Endothelial cell of umbilical vein (primary cell): Measurements from ENCODE around the gene ZRSR2. TPM values are rescaled to one million over a fixed set of nuclear protein-coding genes. Genes with fewer than 3 reads are reported as not detected.

ENCODE experiments used
- BruUV-seq: library from RNA; stranded (reverse); fragments of 400-500 nt; replicated peaks from 2 replicates; lab custom pipeline; 2021; lab: Mats Ljungman, UMichigan
- CTCF ChIA-PET: fragments of 300-600, 350-600 bp; sonication (Branson Sonifier 250); formaldehyde crosslinking; loops from one replicate; lab custom pipeline; 2021; ENCODE audit warnings: antibody characterized with exemption, inconsistent platforms; lab: Charles Lee
- POLR2A ChIA-PET: fragments of 300-600, 350-600 bp; sonication (Branson Sonifier 250); formaldehyde crosslinking; loops from one replicate; lab custom pipeline; 2021; ENCODE audit warnings: antibody characterized with exemption, inconsistent platforms; lab: Charles Lee
- DNase-seq: peaks from one replicate; pipeline ENCODE4 v3.0.0-alpha.2; 2011; ENCODE audit warnings: low read depth, low spot score
- FAIRE-seq: peaks from 2 replicates; lab custom pipeline; 2011; peaks lifted over from hg19 to GRCh38; lab: Jason Lieb, UNC
- H2AFZ ChIP-seq: 2 replicates; pipeline ENCODE4 v1.6.0; 2012; ENCODE audit warnings: low read depth, low read length, control low read depth, inconsistent platforms
- H3K27ac ChIP-seq: 2 replicates; pipeline ENCODE4 v1.5.1; 2011; ENCODE audit warnings: low read depth, mild to moderate bottlenecking, control low read depth, low read length, moderate library complexity; ENCODE audit not compliant: insufficient read depth
- H3K27me3 ChIP-seq, 2 experiments: 2 replicates each; pipeline versions ENCODE4 v1.6.0 to v1.6.1; 2011; ENCODE audit warnings: low read length in 2 of 2, mixed read lengths in 1 of 2; ENCODE audit not compliant: control insufficient read depth in 2 of 2, insufficient read depth in 2 of 2
- H3K36me3 ChIP-seq, 2 experiments: 2 replicates in 1 of 2; 3 replicates in 1 of 2; pipeline ENCODE4 v1.5.1; 2011; ENCODE audit warnings: low read length in 2 of 2, mild to moderate bottlenecking in 1 of 2, moderate library complexity in 1 of 2; ENCODE audit not compliant: control insufficient read depth in 2 of 2, insufficient read depth in 2 of 2; ENCODE audit errors: extremely low read depth in 1 of 2
- H3K4me1 ChIP-seq: 3 replicates; pipeline ENCODE4 v1.5.1; 2011; ENCODE audit warnings: mild to moderate bottlenecking, low read length; ENCODE audit not compliant: control insufficient read depth, insufficient read depth; ENCODE audit errors: extremely low read depth
- H3K4me2 ChIP-seq: 2 replicates; pipeline ENCODE4 v1.6.1; 2011; ENCODE audit warnings: low read length, control low read depth, mixed read lengths; ENCODE audit not compliant: insufficient read depth
- H3K4me3 ChIP-seq, 3 experiments: fragments of 200-600 bp in 1 of 3; sonication (generic), shearing (Covaris generic) in 1 of 3; replicated peaks in 1 of 3; 2 replicates each; pipeline ENCODE4 v1.5.1; 2011 to 2016; ENCODE audit warnings: control low read depth in 3 of 3, low read length in 3 of 3, mild to moderate bottlenecking in 2 of 3, inconsistent platforms in 1 of 3, low read depth in 1 of 3, moderate library complexity in 1 of 3; ENCODE audit not compliant: insufficient read depth in 1 of 3
- H3K79me2 ChIP-seq: 2 replicates; pipeline ENCODE4 v1.6.0; 2012; ENCODE audit warnings: low read length, inconsistent platforms; ENCODE audit not compliant: control insufficient read depth, insufficient read depth
- H3K9ac ChIP-seq: replicated peaks from 2 replicates; pipeline ENCODE3; 2011; ENCODE audit warnings: low read length, control low read depth; ENCODE audit not compliant: insufficient read depth; ENCODE audit errors: extremely low read depth
- H3K9me1 ChIP-seq: replicated peaks from 3 replicates; pipeline ENCODE4 v1.6.0; 2011; ENCODE audit warnings: mild to moderate bottlenecking, low read length; ENCODE audit not compliant: control insufficient read depth, insufficient read depth; ENCODE audit errors: extremely low read depth
- H3K9me3 ChIP-seq: replicated peaks from 2 replicates; pipeline ENCODE4 v1.5.1; 2012; ENCODE audit warnings: low read length, inconsistent platforms; ENCODE audit not compliant: control insufficient read depth, insufficient read depth
- H4K20me1 ChIP-seq: replicated peaks from 2 replicates; pipeline ENCODE3; 2011; ENCODE audit warnings: mild to moderate bottlenecking, low read length; ENCODE audit not compliant: control insufficient read depth, insufficient read depth; ENCODE audit errors: extremely low read depth
- EZH2 ChIP-seq: IDR thresholded peaks from 2 replicates; pipeline ENCODE4 v1.6.1; 2012; ENCODE audit warnings: borderline replicate concordance, low read depth, mild to moderate bottlenecking, moderate library complexity, low read length, inconsistent platforms; ENCODE audit not compliant: severe bottlenecking
- FOS ChIP-seq: IDR thresholded peaks from 2 replicates; pipeline ENCODE4 v1.6.1; 2011; ENCODE audit warnings: mild to moderate bottlenecking, low read length, moderate library complexity, borderline replicate concordance; ENCODE audit not compliant: insufficient read depth
- GATA2 ChIP-seq: IDR thresholded peaks from 2 replicates; pipeline ENCODE4 v1.7.0; 2011; ENCODE audit warnings: low read depth, mild to moderate bottlenecking, moderate library complexity, mixed read lengths, low read length; ENCODE audit not compliant: insufficient read length, insufficient read depth
- JUN ChIP-seq: IDR thresholded peaks from 2 replicates; pipeline ENCODE4 v1.6.1; 2011; ENCODE audit warnings: borderline replicate concordance, low read depth; ENCODE audit not compliant: insufficient read length, insufficient read depth
- MYC ChIP-seq: IDR thresholded peaks from one replicate; pipeline ENCODE4 v1.6.1; 2011; ENCODE audit warnings: mild to moderate bottlenecking, low read depth, low read length
- POLR2A ChIP-seq: IDR thresholded peaks from 2 replicates; pipeline ENCODE4 v1.6.1; 2012; ENCODE audit warnings: low read depth, mild to moderate bottlenecking, control low read depth, low read length
- POLR2AphosphoS5 ChIP-seq: IDR thresholded peaks from 2 replicates; pipeline ENCODE4 v1.6.1; 2012; ENCODE audit warnings: low read depth, mild to moderate bottlenecking, control low read depth, low read length, moderate library complexity; ENCODE audit not compliant: insufficient read depth
- dilution Hi-C: fragments of 300-500 bp; cut with MboI; formaldehyde crosslinking; loops from one replicate; pipeline ENCODE4 v1.15.0; 2019; ENCODE audit warnings: low sequenced_read_pairs; ENCODE audit not compliant: extremely low pct_ligation_motif_present
- intact Hi-C: fragments of 100-400 bp; cut with micrococcal nuclease; formaldehyde crosslinking; loops from one replicate; pipeline ENCODE4 v1.10.0; 2022
- polyA plus RNA-seq, 4 experiments: library from polyadenylated mRNA; depleted of rRNA in 3 of 4; stranded (reverse) in 3 of 4; unstranded in 1 of 4; fragments of >200 nt; gene quantifications; 2 replicates each; pipeline versions ENCODE4 v1.2.1 to v1.2.3, GENCODE V29; 2011 to 2012; ENCODE audit warnings: missing spikeins in 1 of 4
- total RNA-seq: library from RNA; stranded (reverse); gene quantifications from 2 replicates; pipeline ENCODE4 v1.2.3, GENCODE V29; 2021
- TF ChIP-seq, protein P1 (sequence below): IDR thresholded peaks from 2 replicates; pipeline ENCODE4 v1.6.1; 2011; ENCODE audit not compliant: insufficient read depth, insufficient read length
- TF ChIP-seq, protein P2 (sequence below), 2 donors: IDR thresholded peaks; 1 replicate in 1 of 2; 2 replicates in 1 of 2; pipeline ENCODE4 v1.5.1; 2011; ENCODE audit warnings: low read length in 2 of 2, mild to moderate bottlenecking in 2 of 2, moderate library complexity in 2 of 2, control low read depth in 1 of 2, inconsistent platforms in 1 of 2, low read depth in 1 of 2; ENCODE audit not compliant: insufficient read depth in 1 of 2; ENCODE audit errors: extremely low read depth in 1 of 2

ZRSR2 gene
- total and polyA plus RNA-seq, 2 donors (not counting 3 experiments of a cell fraction or from before 2014, with no cell fraction given) = 3.3 to 8.1 TPM

DNA sequence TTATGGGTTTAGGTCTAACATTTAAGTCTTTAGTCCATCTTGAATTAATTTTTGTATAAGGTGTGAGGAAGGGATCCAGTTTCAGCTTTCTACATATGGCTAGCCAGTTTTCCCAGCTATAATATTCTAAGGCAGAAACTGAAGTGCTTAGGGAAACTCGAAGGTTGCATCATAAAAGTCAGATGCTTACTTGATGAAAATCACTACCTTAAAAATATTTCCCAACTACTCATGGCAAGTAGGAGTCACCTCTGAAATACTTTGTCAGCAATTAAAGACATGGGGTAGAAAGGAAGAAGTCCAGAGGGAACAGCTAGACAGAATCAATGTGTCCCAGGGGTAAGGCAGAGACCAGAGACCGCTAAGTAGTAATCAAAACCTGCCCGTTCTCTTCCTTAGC, 70.6 kb downstream of the ZRSR2 start:
- H3K79me2 ChIP-seq = no peaks in the 10 kb centered on the region
- TF ChIP-seq POLR2A = no peak
- TF ChIP-seq, protein P1, sequence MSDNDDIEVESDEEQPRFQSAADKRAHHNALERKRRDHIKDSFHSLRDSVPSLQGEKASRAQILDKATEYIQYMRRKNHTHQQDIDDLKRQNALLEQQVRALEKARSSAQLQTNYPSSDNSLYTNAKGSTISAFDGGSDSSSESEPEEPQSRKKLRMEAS = no peak
- TF ChIP-seq GATA2 = no peak
- TF ChIP-seq, protein P2, sequence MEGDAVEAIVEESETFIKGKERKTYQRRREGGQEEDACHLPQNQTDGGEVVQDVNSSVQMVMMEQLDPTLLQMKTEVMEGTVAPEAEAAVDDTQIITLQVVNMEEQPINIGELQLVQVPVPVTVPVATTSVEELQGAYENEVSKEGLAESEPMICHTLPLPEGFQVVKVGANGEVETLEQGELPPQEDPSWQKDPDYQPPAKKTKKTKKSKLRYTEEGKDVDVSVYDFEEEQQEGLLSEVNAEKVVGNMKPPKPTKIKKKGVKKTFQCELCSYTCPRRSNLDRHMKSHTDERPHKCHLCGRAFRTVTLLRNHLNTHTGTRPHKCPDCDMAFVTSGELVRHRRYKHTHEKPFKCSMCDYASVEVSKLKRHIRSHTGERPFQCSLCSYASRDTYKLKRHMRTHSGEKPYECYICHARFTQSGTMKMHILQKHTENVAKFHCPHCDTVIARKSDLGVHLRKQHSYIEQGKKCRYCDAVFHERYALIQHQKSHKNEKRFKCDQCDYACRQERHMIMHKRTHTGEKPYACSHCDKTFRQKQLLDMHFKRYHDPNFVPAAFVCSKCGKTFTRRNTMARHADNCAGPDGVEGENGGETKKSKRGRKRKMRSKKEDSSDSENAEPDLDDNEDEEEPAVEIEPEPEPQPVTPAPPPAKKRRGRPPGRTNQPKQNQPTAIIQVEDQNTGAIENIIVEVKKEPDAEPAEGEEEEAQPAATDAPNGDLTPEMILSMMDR (IDR thresholded peaks at IDR 0.05; ENCODE audit: extremely low read depth in 1 of 2, insufficient read depth in 1 of 2, low read depth in 1 of 2, low read length in 2 of 2) = no peak
- no peak for TF ChIP-seq MYC
- no peak for TF ChIP-seq EZH2
- TF ChIP-seq JUN = no peak
- TF ChIP-seq FOS = no peak
- no peak for TF ChIP-seq POLR2AphosphoS5
- no peak overlapping the region for H3K4me2 ChIP-seq
- H3K4me1 ChIP-seq = peaks cover 3% of the 10 kb centered on the region
- H3K4me3 ChIP-seq = no peak overlapping the region
- no peak overlapping the region for H3K9ac ChIP-seq
- H3K36me3 ChIP-seq = no peaks in the 10 kb centered on the region
- no TSS peak for BruUV-seq
- H2AFZ ChIP-seq = no peak overlapping the region
- no peaks in the 10 kb centered on the region for H3K9me1 ChIP-seq
- intact Hi-C loops (no loop called here), dilution Hi-C loops (no loop called here)
- POLR2A ChIA-PET = no interaction called here
- H3K9me3 ChIP-seq = no peaks in the 10 kb centered on the region
- H4K20me1 ChIP-seq = no peaks in the 10 kb centered on the region
- H3K27ac ChIP-seq = no peak overlapping the region
- DNase-seq = no peak
- H3K27me3 ChIP-seq = peaks cover 0 to 7% of the 10 kb centered on the region in 2 experiments
- FAIRE-seq = no peak
- CTCF ChIA-PET = no interaction called here
